ENCODE results near the gene GLB1L3.

DNA sequence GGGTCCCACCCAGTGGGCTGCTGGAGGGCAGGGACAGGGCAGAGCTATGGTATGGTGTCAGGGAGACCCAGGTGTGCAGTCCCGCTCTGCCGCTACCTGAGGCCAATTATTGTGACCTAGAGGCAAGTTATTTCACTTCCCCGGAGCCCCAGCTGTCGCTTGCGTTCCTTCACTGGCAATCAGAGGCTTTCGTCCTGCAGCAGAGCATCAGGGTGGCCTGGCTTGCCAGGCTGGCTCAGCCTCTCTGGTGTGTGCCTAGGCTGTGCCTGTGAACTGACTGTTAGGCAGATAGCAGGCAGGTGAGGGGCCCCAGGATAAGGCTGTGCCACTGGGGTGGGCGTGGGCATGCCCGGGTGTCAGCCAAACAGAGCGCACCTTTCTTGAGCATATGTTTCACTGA lies 87.0 kb downstream of the GLB1L3 start:
- TF ChIP-seq, protein P1, sequence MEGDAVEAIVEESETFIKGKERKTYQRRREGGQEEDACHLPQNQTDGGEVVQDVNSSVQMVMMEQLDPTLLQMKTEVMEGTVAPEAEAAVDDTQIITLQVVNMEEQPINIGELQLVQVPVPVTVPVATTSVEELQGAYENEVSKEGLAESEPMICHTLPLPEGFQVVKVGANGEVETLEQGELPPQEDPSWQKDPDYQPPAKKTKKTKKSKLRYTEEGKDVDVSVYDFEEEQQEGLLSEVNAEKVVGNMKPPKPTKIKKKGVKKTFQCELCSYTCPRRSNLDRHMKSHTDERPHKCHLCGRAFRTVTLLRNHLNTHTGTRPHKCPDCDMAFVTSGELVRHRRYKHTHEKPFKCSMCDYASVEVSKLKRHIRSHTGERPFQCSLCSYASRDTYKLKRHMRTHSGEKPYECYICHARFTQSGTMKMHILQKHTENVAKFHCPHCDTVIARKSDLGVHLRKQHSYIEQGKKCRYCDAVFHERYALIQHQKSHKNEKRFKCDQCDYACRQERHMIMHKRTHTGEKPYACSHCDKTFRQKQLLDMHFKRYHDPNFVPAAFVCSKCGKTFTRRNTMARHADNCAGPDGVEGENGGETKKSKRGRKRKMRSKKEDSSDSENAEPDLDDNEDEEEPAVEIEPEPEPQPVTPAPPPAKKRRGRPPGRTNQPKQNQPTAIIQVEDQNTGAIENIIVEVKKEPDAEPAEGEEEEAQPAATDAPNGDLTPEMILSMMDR (optimal IDR thresholded peaks at IDR 0.05 in 1 of 3, IDR thresholded peaks at IDR 0.05 in 1 of 3, conservative IDR thresholded peaks at IDR 0.05 in 1 of 3; ENCODE audit: extremely low read depth in 1 of 3, insufficient read depth in 2 of 3, low read length in 3 of 3): no peak
- TF ChIP-seq EZH2 (IDR thresholded peaks at IDR 0.05; ENCODE audit: low read length): no peak

All from keratinocyte (primary cell).